Measurements from ENCODE around the gene COX5A. TPM values are rescaled to one million over a fixed set of nuclear protein-coding genes. Genes with fewer than 3 reads are reported as not detected.
"Not testable (repeated sequence)": the region's sequence is repeated elsewhere in the genome, so short reads cannot be mapped to it uniquely, and the experiment has no call there.

Gene COX5A
- total RNA-seq, 1 donor from 2014 or later = 138 TPM

DNA sequence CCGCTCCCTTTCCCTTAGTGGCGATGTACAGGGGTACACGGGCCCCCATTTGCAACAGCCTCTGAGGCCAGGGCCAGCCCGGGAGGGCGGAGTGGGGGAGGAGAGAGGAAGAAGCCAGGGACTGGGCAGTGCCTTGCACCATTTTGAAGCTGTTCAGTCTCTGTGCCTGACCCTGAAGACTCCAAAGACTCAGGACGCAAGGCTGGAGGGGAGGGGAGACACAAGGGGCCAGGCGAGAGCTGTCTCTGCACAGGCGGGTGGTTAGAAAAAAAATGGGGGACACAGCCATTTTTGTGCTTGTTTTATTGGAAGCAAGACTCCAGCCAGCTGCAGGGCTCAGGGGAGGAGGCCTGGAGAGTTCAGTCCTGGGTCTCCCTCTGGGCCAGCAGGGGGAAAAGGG is 17.1 kb upstream of the COX5A start:
- TF ChIP-seq, protein P1, sequence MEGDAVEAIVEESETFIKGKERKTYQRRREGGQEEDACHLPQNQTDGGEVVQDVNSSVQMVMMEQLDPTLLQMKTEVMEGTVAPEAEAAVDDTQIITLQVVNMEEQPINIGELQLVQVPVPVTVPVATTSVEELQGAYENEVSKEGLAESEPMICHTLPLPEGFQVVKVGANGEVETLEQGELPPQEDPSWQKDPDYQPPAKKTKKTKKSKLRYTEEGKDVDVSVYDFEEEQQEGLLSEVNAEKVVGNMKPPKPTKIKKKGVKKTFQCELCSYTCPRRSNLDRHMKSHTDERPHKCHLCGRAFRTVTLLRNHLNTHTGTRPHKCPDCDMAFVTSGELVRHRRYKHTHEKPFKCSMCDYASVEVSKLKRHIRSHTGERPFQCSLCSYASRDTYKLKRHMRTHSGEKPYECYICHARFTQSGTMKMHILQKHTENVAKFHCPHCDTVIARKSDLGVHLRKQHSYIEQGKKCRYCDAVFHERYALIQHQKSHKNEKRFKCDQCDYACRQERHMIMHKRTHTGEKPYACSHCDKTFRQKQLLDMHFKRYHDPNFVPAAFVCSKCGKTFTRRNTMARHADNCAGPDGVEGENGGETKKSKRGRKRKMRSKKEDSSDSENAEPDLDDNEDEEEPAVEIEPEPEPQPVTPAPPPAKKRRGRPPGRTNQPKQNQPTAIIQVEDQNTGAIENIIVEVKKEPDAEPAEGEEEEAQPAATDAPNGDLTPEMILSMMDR (IDR thresholded peaks at IDR 0.05) = no peak
- Histone ChIP-seq H3K27me3 (no peaks in the 10 kb centered on the region), H3K4me3 (peak overlapping the region; percentile 81), H3K4me1 (peaks cover 48% of the 10 kb centered on the region), H3K36me3 (no peaks in the 10 kb centered on the region), H3K27ac (peak overlapping the region; percentile 88), H3K9me3 (no peaks in the 10 kb centered on the region)
- DNase-seq (no peak), ATAC-seq (no peak)
- intact Hi-C loops (cut with DNase I) = no loop called here

DNA sequence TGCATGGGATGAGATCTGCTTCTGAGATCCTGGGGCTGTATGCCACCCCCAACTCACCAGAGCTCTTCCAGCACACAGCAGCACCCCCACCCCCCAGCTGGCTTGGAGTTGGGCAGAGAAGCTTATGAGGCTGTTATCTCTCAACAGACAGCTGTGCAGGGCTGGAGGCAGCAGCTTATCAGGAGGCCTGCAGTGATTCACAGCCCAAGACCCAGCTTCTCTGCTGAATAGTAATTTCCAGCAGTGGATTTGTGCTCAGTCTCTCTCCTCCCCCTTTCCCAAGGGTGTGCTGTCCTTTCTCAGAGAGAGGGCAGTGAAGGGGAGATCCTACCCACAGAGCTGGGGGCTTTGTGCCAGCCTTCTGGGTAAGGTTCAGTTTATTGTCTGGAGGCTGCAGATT is 16.6 kb upstream of the COX5A start:
- intact Hi-C loops (cut with DNase I) = no loop called here
- DNase-seq (no peak), ATAC-seq (no peak)
- Histone ChIP-seq H3K36me3 (no peaks in the 10 kb centered on the region), H3K27me3 (no peaks in the 10 kb centered on the region), H3K4me3 (peak overlapping the region; percentile 81), H3K27ac (peak overlapping the region; percentile 88), H3K9me3 (no peaks in the 10 kb centered on the region), H3K4me1 (peaks cover 49% of the 10 kb centered on the region)
- TF ChIP-seq, protein P1 (IDR thresholded peaks at IDR 0.05) = no peak

DNA sequence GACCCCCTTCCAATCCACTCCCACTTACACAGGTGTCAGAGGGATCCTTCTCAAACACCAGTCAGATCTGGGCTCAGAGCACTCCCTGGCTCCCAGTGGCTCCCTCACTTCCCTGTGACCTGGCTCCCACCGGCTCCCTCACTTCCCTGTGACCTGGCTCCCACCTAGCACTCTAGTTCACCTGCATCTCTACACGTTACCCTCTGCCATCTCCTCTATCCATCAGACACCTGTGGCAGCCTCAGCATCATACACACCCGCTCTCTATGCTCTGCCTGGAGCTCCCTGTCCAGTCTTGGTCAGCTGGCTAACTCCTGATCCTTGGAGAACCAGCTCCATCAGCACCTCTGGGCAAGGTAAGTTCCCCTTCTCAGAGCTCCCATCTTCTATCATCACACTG is 13.1 kb upstream of the COX5A start:
- DNase-seq (no peak), ATAC-seq (no peak)
- H3K4me3 ChIP-seq = no peak overlapping the region
- TF ChIP-seq, protein P1 (IDR thresholded peaks at IDR 0.05) = no peak
- H3K9me3 ChIP-seq = no peaks in the 10 kb centered on the region
- H3K4me1 ChIP-seq = peaks cover 27% of the 10 kb centered on the region
- H3K27me3 ChIP-seq = no peaks in the 10 kb centered on the region
- intact Hi-C loops (cut with DNase I) = no loop called here
- H3K36me3 ChIP-seq = no peaks in the 10 kb centered on the region
- no peak overlapping the region for H3K27ac ChIP-seq

DNA sequence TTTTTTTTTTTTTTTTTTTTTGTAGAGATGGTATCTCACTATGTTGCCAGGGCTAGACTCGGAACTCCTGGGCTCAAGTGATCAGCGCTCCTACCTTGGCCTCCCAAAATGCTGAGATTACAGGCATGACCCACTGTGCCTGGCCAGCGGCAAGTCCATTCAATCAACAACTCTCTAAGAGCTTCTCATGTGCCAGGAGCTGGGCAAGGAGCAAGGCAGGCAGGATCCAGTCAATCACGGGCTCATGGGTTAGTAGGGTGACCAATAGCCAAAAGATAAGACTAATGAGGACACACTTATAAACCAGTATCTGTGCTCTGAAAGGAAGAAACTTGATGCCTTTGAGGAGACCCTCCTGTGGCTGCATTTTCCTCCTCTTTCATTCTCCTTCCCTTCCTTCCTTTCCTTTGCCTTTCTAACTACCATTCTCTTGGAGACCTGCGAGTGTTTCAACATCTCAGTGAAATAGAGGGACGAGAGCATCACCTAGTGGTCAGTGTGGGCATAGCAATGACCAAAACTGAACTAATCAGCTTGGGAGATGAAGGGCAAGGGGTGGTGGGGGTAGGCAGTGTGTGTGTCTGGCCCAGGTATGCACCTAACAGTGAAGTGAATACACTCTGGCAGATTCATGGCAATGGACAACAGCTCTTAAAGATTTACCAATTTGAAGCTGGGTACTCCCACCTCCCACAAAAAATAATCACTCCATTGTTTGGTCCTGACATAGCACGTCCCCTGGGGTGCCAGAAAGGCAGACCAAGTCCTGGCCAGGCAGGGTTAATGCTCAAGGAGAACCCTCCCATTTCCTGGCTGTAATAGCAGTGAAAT is 12.4 kb upstream of the COX5A start:
- Histone ChIP-seq H3K9me3 (no peaks in the 10 kb centered on the region), H3K27me3 (no peaks in the 10 kb centered on the region), H3K4me3 (no peak overlapping the region), H3K36me3 (no peaks in the 10 kb centered on the region), H3K27ac (no peak overlapping the region), H3K4me1 (peaks cover 20% of the 10 kb centered on the region)
- TF ChIP-seq, protein P1 (IDR thresholded peaks at IDR 0.05) = peak; percentile 99
- ATAC-seq (peak; percentile 93), DNase-seq (no peak)
- intact Hi-C loops (cut with DNase I) = no loop called here

DNA sequence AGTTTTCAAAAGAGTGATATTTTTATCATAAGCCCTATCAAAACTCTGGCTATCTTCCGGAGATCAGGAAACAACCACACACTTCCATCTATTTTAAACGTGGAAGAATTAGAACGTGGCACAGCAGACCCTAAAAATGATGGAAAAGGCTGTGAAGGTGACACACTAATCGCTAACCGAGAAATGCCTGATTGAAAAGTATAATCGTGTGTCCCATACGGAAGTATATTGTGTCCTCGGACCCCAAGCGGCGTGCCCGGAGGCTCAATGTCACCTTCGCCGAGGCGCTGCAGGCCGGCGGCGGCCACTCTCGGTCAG is 642 bp downstream of the COX5A start:
- DNase-seq = no peak
- Histone ChIP-seq H3K36me3 (no peaks in the 10 kb centered on the region), H3K27me3 (no peaks in the 10 kb centered on the region), H3K4me1 (peaks cover 29% of the 10 kb centered on the region), H3K4me3 (peak overlapping the region; percentile 86), H3K9me3 (no peaks in the 10 kb centered on the region), H3K27ac (peak overlapping the region; percentile 91)
- TF ChIP-seq, protein P1 (IDR thresholded peaks at IDR 0.05) = no peak
- intact Hi-C loops (cut with DNase I) = no loop called here
- no peak for ATAC-seq

DNA sequence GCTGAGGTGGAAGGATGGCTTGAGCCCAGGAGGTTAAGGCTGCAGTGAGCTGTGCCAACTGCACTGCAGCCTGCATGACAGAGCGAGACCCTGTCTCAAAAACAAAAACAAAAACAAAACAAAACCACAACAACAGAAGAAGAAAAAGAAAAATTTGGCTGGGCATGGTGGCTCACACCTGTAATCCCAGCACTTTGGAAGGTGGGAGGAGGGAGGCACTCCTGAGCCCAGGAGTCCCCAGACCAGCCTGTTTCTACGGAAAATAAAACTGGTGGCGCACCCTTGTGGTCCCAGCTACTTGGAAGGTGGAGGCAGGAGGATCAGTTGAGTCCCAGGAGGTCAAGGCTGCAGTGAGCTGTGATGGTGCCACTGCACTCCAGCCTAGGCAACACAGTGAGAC is 2.7 kb downstream of the COX5A start:
- H3K27me3 ChIP-seq; H3K9me3 ChIP-seq; H3K27ac ChIP-seq; H3K4me3 ChIP-seq; ATAC-seq; intact Hi-C loops (cut with DNase I): not testable (repeated sequence)
- peak; percentile 52 for DNase-seq
- peaks cover 29% of the 10 kb centered on the region for H3K4me1 ChIP-seq
- H3K36me3 ChIP-seq = peaks cover 12% of the 10 kb centered on the region
